H1 (cell line): ENCODE results near the gene EYA2. TPM values are rescaled to one million over a fixed set of nuclear protein-coding genes. Genes with fewer than 3 reads are reported as not detected.

ENCODE experiments used
- CTCF ChIA-PET: fragments of 300-600 bp; sonication (Branson Sonifier 250); formaldehyde crosslinking; loops from one replicate; lab custom pipeline; 2021; ENCODE audit not compliant: partially characterized antibody; lab: Charles Lee
- POLR2A ChIA-PET: fragments of 300-600 bp; sonication (Branson Sonifier 250); formaldehyde crosslinking; loops from one replicate; lab custom pipeline; 2021; ENCODE audit warnings: inconsistent platforms; ENCODE audit not compliant: partially characterized antibody; lab: Charles Lee
- DNase-seq, 2 experiments: peaks; one replicate each; pipeline versions ENCODE4 v3.0.0 to v3.0.0-alpha.2; 2010 to 2022; ENCODE audit warnings: low spot score in 2 of 2, low read depth in 1 of 2, mixed read lengths in 1 of 2
- FAIRE-seq: peaks from 2 replicates; lab custom pipeline; 2011; peaks lifted over from hg19 to GRCh38; lab: Jason Lieb, UNC
- H2AFZ ChIP-seq: 2 replicates; pipeline ENCODE4 v1.8.1; 2012; ENCODE audit warnings: low read length, inconsistent platforms
- H2AK5ac ChIP-seq: 2 replicates; pipeline ENCODE4 v1.6.1; 2013; ENCODE audit warnings: low read depth, low read length
- H2BK120ac ChIP-seq: replicated peaks from 2 replicates; pipeline ENCODE3; 2013; ENCODE audit warnings: low read depth, low read length, inconsistent platforms
- H2BK12ac ChIP-seq: 2 replicates; pipeline ENCODE4 v1.6.1; 2013; ENCODE audit warnings: low read depth, low read length
- H2BK15ac ChIP-seq: 2 replicates; pipeline ENCODE4 v1.6.1; 2013; ENCODE audit warnings: low read length
- H2BK20ac ChIP-seq: 2 replicates; pipeline ENCODE4 v1.6.1; 2013; ENCODE audit warnings: low read length
- H2BK5ac ChIP-seq: 2 replicates; pipeline ENCODE4 v1.6.1; 2013; ENCODE audit warnings: low read depth, low read length
- H3K14ac ChIP-seq: 2 replicates; pipeline ENCODE4 v1.6.1; 2013; ENCODE audit warnings: inconsistent platforms; ENCODE audit not compliant: insufficient read length
- H3K18ac ChIP-seq: 2 replicates; pipeline ENCODE4 v1.6.1; 2013; ENCODE audit warnings: low read length; ENCODE audit errors: extremely low read depth
- H3K23ac ChIP-seq: 2 replicates; pipeline ENCODE4 v1.6.1; 2013; ENCODE audit warnings: inconsistent platforms; ENCODE audit not compliant: insufficient read length
- H3K23me2 ChIP-seq: 2 replicates; pipeline ENCODE4 v1.6.1; 2013; ENCODE audit warnings: low read depth, low read length
- H3K27ac ChIP-seq: 2 replicates; pipeline ENCODE4 v1.6.1; 2011; ENCODE audit warnings: low read depth, low read length, inconsistent platforms
- H3K27me3 ChIP-seq, 4 experiments: replicated peaks in 1 of 4; 1 replicate in 1 of 4; 2 replicates in 3 of 4; pipeline versions ENCODE4 v1.6.1 to v1.8.1; 2011 to 2013; ENCODE audit warnings: low read length in 3 of 4, mild to moderate bottlenecking in 3 of 4, inconsistent platforms in 2 of 4, mixed read lengths in 2 of 4, moderate library complexity in 1 of 4; ENCODE audit not compliant: control insufficient read depth in 3 of 4, insufficient read depth in 3 of 4; ENCODE audit errors: extremely low read depth in 1 of 4
- H3K36me3 ChIP-seq, 4 experiments: 2 replicates each; pipeline versions ENCODE4 v1.6.1 to v1.8.1; 2011 to 2013; ENCODE audit warnings: mild to moderate bottlenecking in 4 of 4, low read length in 3 of 4, moderate library complexity in 2 of 4, control low read depth in 1 of 4, inconsistent platforms in 1 of 4; ENCODE audit not compliant: insufficient read depth in 4 of 4, control insufficient read depth in 2 of 4
- H3K4ac ChIP-seq: replicated peaks from 2 replicates; pipeline ENCODE3; 2013; ENCODE audit warnings: low read length, low read depth, mixed read lengths, inconsistent platforms; ENCODE audit not compliant: insufficient read length
- H3K4me1 ChIP-seq, 4 experiments: replicated peaks in 1 of 4; 1 replicate in 1 of 4; 2 replicates in 3 of 4; pipeline versions ENCODE4 v1.6.1 to v1.8.1; 2011 to 2013; ENCODE audit warnings: low read length in 3 of 4, inconsistent platforms in 2 of 4, mixed read lengths in 1 of 4; ENCODE audit not compliant: insufficient read depth in 4 of 4, control insufficient read depth in 3 of 4
- H3K4me2 ChIP-seq, 2 experiments: 2 replicates each; pipeline versions ENCODE4 v1.6.1 to v1.8.1; 2011 to 2013; ENCODE audit warnings: low read depth in 2 of 2, low read length in 2 of 2, control low read depth in 1 of 2, inconsistent platforms in 1 of 2, mild to moderate bottlenecking in 1 of 2; ENCODE audit not compliant: insufficient read depth in 1 of 2
- H3K4me3 ChIP-seq, 4 experiments: fragments of 200-600, 300-600 bp in 1 of 4; sonication (generic), shearing (Covaris generic), sonication (Bioruptor Twin) in 1 of 4; 2 replicates each; pipeline versions ENCODE4 v1.5.1 to v1.8.1; 2011 to 2016; ENCODE audit warnings: low read length in 4 of 4, low read depth in 3 of 4, control low read depth in 2 of 4, inconsistent platforms in 2 of 4, mild to moderate bottlenecking in 2 of 4, mixed read lengths in 1 of 4, moderate library complexity in 1 of 4; ENCODE audit not compliant: insufficient read depth in 2 of 4; ENCODE audit errors: extremely low read depth in 1 of 4
- H3K56ac ChIP-seq: replicated peaks from 2 replicates; pipeline ENCODE3; 2013; ENCODE audit warnings: low read depth, mild to moderate bottlenecking, mixed read lengths, low read length, inconsistent platforms; ENCODE audit not compliant: insufficient read length
- H3K79me1 ChIP-seq: 2 replicates; pipeline ENCODE4 v1.6.1; 2013; ENCODE audit warnings: low read depth, low read length, control low read depth
- H3K79me2 ChIP-seq, 2 experiments: 2 replicates each; pipeline versions ENCODE4 v1.6.1 to v1.8.1; 2012 to 2013; ENCODE audit warnings: low read length in 2 of 2, mild to moderate bottlenecking in 2 of 2, inconsistent platforms in 1 of 2; ENCODE audit not compliant: insufficient read depth in 2 of 2, control insufficient read depth in 1 of 2
- H3K9ac ChIP-seq, 4 experiments: replicated peaks in 1 of 4; 1 replicate in 1 of 4; 2 replicates in 3 of 4; pipeline versions ENCODE4 v1.6.1 to v1.8.1; 2011 to 2013; ENCODE audit warnings: low read depth in 3 of 4, low read length in 3 of 4, control low read depth in 2 of 4, mild to moderate bottlenecking in 2 of 4, moderate library complexity in 2 of 4, inconsistent platforms in 1 of 4; ENCODE audit errors: extremely low read depth in 1 of 4
- H3K9me3 ChIP-seq, 2 experiments: 2 replicates each; pipeline versions ENCODE4 v1.6.1 to v1.8.1; 2012 to 2013; ENCODE audit warnings: mild to moderate bottlenecking in 2 of 2, moderate library complexity in 2 of 2, control low read depth in 1 of 2, inconsistent platforms in 1 of 2, low read depth in 1 of 2, low read length in 1 of 2, mixed read lengths in 1 of 2; ENCODE audit not compliant: insufficient read depth in 2 of 2
- H4K20me1 ChIP-seq, 2 experiments: replicated peaks in 1 of 2; 2 replicates each; pipeline versions ENCODE3 to v1.8.1; 2011 to 2013; ENCODE audit warnings: inconsistent platforms in 2 of 2, low read length in 2 of 2, mild to moderate bottlenecking in 1 of 2; ENCODE audit not compliant: insufficient read depth in 2 of 2, control insufficient read depth in 1 of 2
- H4K5ac ChIP-seq: 2 replicates; pipeline ENCODE4 v1.6.1; 2013; ENCODE audit warnings: low read length, low read depth, mixed read lengths, inconsistent platforms; ENCODE audit not compliant: insufficient read length
- H4K8ac ChIP-seq: 2 replicates; pipeline ENCODE4 v1.8.0; 2013; ENCODE audit warnings: mild to moderate bottlenecking, moderate library complexity, low read length, inconsistent platforms; ENCODE audit not compliant: insufficient read depth; ENCODE audit errors: extremely low read depth
- H4K91ac ChIP-seq: replicated peaks from 2 replicates; pipeline ENCODE3; 2013; ENCODE audit warnings: low read length, mixed read lengths, inconsistent platforms; ENCODE audit not compliant: insufficient read length
- CBX8 ChIP-seq: fragments of 300-800, 300-1000 bp; sonication (generic); IDR thresholded peaks from 2 replicates; pipeline ENCODE4 v1.7.1; 2016; ENCODE audit warnings: low read depth, low read length, borderline replicate concordance
- RNF2 ChIP-seq: fragments of 200-900, 300-1000 bp; sonication (generic); IDR thresholded peaks from 2 replicates; pipeline ENCODE4 v1.7.1; 2016; ENCODE audit warnings: borderline replicate concordance, low read depth, mild to moderate bottlenecking, antibody characterized with exemption, low read length; ENCODE audit not compliant: poor library complexity, severe bottlenecking; ENCODE audit errors: missing control alignments
- TAF7 ChIP-seq: optimal IDR thresholded peaks from 2 replicates; pipeline ENCODE3; 2011; ENCODE audit warnings: low read depth, mild to moderate bottlenecking, inconsistent platforms, low read length, moderate library complexity, borderline replicate concordance
- WGBS, 2 experiments: shearing (Covaris generic) in 1 of 2; methylation state at CpG; one replicate each; pipeline versions ENCODE4 v1.1.6 to v1.1.7; 2013 to 2015; ENCODE audit warnings: low lambda C conversion rate in 2 of 2, mixed read lengths in 2 of 2, inconsistent platforms in 1 of 2, low coverage in 1 of 2, missing lambda C conversion rate in 1 of 2; ENCODE audit not compliant: insufficient replicate concordance in 2 of 2, insufficient coverage in 1 of 2, insufficient read length in 1 of 2; ENCODE audit errors: extremely low coverage in 1 of 2, missing lambda C conversion rate in 1 of 2; 5-methylcytosine and 5-hydroxymethylcytosine counted together
- polyA plus RNA-seq, 7 experiments: library from polyadenylated mRNA; depleted of rRNA in 3 of 7; stranded (reverse) in 5 of 7; unstranded in 2 of 7; fragments of >200 nt in 5 of 7; fragments of 200-250 nt in 2 of 7; gene quantifications; 1 replicate in 5 of 7; 2 replicates in 1 of 7; 4 replicates in 1 of 7; pipeline versions ENCODE4 v1.2.1 to v1.2.3, GENCODE V29; 2011 to 2013; ENCODE audit warnings: missing spikeins in 2 of 7, mixed read lengths in 2 of 7
- total RNA-seq: library from RNA; stranded (reverse); fragmentation: NEBNext Ultra II Directional; extraction: Animal tissue kit (Norgen Biotek cat#: 25700); gene quantifications from 2 replicates; pipeline ENCODE4 v1.2.1, GENCODE V29; 2021

EYA2 gene
- total and polyA plus RNA-seq, 2 of the 8 experiments (the other 6 are each of a cell fraction or from before 2014, with no cell fraction given): 1.6 to 1.7 TPM

GRCh38 chr20:47113362-47114109, 218.9 kb downstream of the EYA2 start:
- Histone ChIP-seq H3K4me1 (peaks cover 0 to 4% (median 3%) of the 10 kb centered on the region in 4 experiments; a peak in 3 of 7 replicates), H3K4me3 (no peak overlapping the region), H3K56ac (no peak overlapping the region), H3K9me3 (peaks cover 0 to 3% of the 10 kb centered on the region in 2 experiments; a peak in 1 of 4 replicates), H3K4me2 (no peak overlapping the region), H2BK12ac (no peak overlapping the region; the same call in 1 of the 2 replicates), H2AFZ (no peak overlapping the region), H3K4ac (no peak overlapping the region), H3K18ac (no peak overlapping the region; the same call in 1 of the 2 replicates), H3K9ac (no peak overlapping the region), H2AK5ac (no peak overlapping the region), H2BK15ac (no peak overlapping the region), H2BK5ac (peak overlapping the region; percentile 32; the same call in 1 of the 2 replicates), H3K27ac (no peak overlapping the region), H2BK120ac (no peak overlapping the region), H3K23me2 (no peaks in the 10 kb centered on the region), H4K8ac (no peak overlapping the region), H4K91ac (no peak overlapping the region), H4K5ac (no peak overlapping the region), H3K14ac (no peak overlapping the region), H4K20me1 (no peaks in the 10 kb centered on the region), H3K27me3 (no peaks in the 10 kb centered on the region), H3K79me1 (no peaks in the 10 kb centered on the region), H3K79me2 (no peaks in the 10 kb centered on the region), H3K36me3 (no peaks in the 10 kb centered on the region), H2BK20ac (no peak overlapping the region), H3K23ac (no peak overlapping the region)
- POLR2A ChIA-PET: interaction anchor here (1.0 to 1.4 kb wide), 2 partner anchors 8 to 9 kb away, joined by 3 read pairs; no protein-coding TSS in a partner anchor
- TF ChIP-seq CBX8 (no peak), TAF7 (no peak), RNF2 (no peak)
- WGBS, 2 experiments: 72% methylated on average over 5 of the region's 5 CpGs; no CpG with 5 or more reads in 1 of the 2 experiments
- CTCF ChIA-PET: no interaction called here
- FAIRE-seq: no peak
- DNase-seq: no peak
